ENCODE results near the gene ARMCX2. TPM values are rescaled to one million over a fixed set of nuclear protein-coding genes. Genes with fewer than 3 reads are reported as not detected.

Gene ARMCX2
- polyA plus RNA-seq (2012; ENCODE audit: insufficient read length, low read depth), result not detected

- no peak for TF ChIP-seq FOXP2 (optimal IDR thresholded peaks at IDR 0.05; ENCODE audit: borderline replicate concordance, extremely low read depth, extremely low read length, insufficient read depth)
These were observed at the start of gene ARMCX2 for GRCh38 chrX:101659601-101660063. TSS of gene ARMCX2 (minus strand) at chrX:101659850. CDS start at chrX:101657588, 2,262 bp downstream.

DNA sequence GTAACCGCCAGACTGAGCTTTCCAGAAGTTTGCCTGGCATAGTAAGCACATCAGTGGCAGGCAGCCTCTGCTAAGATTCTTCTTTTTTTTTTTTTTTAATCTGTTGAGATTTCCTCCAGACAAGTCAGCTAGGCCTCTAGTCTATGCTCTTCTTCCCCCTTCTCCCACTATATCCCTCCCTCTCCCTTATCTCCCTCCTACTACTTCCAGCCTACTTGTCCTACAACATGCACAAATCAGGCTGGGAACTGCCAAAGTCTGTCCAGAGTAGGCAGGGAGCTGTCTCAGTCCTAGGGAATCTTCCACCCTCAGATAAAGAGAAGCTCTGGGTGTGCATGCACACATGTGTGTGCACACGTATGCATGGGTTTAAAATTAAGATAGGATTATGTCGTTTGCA, 49.7 kb upstream of the ARMCX2 start:
- TF ChIP-seq FOXP2 (optimal IDR thresholded peaks at IDR 0.05; ENCODE audit: borderline replicate concordance, extremely low read depth, extremely low read length, insufficient read depth) (no peak), POLR2AphosphoS5 (IDR thresholded peaks at IDR 0.05; ENCODE audit: low read depth, low read length) (no peak), TAF1 (IDR thresholded peaks at IDR 0.05; ENCODE audit: borderline replicate concordance, insufficient read depth, low read length) (no peak), SIN3A (IDR thresholded peaks at IDR 0.05; ENCODE audit: borderline replicate concordance, insufficient read depth, low read length) (no peak)
- TF ChIP-seq, protein P1, sequence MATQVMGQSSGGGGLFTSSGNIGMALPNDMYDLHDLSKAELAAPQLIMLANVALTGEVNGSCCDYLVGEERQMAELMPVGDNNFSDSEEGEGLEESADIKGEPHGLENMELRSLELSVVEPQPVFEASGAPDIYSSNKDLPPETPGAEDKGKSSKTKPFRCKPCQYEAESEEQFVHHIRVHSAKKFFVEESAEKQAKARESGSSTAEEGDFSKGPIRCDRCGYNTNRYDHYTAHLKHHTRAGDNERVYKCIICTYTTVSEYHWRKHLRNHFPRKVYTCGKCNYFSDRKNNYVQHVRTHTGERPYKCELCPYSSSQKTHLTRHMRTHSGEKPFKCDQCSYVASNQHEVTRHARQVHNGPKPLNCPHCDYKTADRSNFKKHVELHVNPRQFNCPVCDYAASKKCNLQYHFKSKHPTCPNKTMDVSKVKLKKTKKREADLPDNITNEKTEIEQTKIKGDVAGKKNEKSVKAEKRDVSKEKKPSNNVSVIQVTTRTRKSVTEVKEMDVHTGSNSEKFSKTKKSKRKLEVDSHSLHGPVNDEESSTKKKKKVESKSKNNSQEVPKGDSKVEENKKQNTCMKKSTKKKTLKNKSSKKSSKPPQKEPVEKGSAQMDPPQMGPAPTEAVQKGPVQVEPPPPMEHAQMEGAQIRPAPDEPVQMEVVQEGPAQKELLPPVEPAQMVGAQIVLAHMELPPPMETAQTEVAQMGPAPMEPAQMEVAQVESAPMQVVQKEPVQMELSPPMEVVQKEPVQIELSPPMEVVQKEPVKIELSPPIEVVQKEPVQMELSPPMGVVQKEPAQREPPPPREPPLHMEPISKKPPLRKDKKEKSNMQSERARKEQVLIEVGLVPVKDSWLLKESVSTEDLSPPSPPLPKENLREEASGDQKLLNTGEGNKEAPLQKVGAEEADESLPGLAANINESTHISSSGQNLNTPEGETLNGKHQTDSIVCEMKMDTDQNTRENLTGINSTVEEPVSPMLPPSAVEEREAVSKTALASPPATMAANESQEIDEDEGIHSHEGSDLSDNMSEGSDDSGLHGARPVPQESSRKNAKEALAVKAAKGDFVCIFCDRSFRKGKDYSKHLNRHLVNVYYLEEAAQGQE (IDR thresholded peaks at IDR 0.05; ENCODE audit: insufficient read depth in 1 of 2, low read depth in 2 of 2, low read length in 2 of 2), result no peak

DNA sequence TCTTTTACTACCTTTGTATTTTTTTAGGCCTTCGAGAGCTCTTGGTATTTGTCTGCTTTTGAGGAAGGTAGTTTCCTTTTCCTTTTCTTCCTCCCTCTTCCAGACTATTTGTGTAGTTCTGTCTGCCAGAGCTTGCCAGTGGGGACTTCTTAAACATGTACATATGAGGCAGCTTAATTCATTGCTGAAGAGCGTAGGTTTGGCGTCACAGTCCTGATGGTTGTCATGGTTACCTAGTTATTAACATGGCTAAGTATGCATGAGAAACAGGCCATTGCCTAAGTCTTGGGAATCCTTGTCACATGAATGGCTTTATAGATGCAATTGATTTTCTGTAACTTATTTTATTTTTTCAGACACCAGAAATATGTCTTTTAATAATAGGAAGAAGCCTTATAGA, 48.5 kb upstream of the ARMCX2 start:
- TF ChIP-seq POLR2AphosphoS5 (IDR thresholded peaks at IDR 0.05; ENCODE audit: low read depth, low read length) (no peak), TAF1 (IDR thresholded peaks at IDR 0.05; ENCODE audit: borderline replicate concordance, insufficient read depth, low read length) (no peak)
- TF ChIP-seq, protein P1 (IDR thresholded peaks at IDR 0.05; ENCODE audit: insufficient read depth in 1 of 2, low read depth in 2 of 2, low read length in 2 of 2), result no peak

GRCh38 chrX:101693476-101693875, 33.8 kb upstream of the ARMCX2 start:
- TF ChIP-seq FOXP2 (optimal IDR thresholded peaks at IDR 0.05; ENCODE audit: borderline replicate concordance, extremely low read depth, extremely low read length, insufficient read depth) (no peak), SIN3A (IDR thresholded peaks at IDR 0.05; ENCODE audit: borderline replicate concordance, insufficient read depth, low read length) (no peak)
- TF ChIP-seq, protein P1 (IDR thresholded peaks at IDR 0.05; ENCODE audit: insufficient read depth in 1 of 2, low read depth in 2 of 2, low read length in 2 of 2), result no peak

GRCh38 chrX:101691835-101692234, 32.2 kb upstream of the ARMCX2 start:
- TF ChIP-seq TAF1 (IDR thresholded peaks at IDR 0.05; ENCODE audit: borderline replicate concordance, insufficient read depth, low read length), result no peak
- TF ChIP-seq FOXP2 (optimal IDR thresholded peaks at IDR 0.05; ENCODE audit: borderline replicate concordance, extremely low read depth, extremely low read length, insufficient read depth), result no peak
- TF ChIP-seq SIN3A (IDR thresholded peaks at IDR 0.05; ENCODE audit: borderline replicate concordance, insufficient read depth, low read length), result no peak
- TF ChIP-seq POLR2AphosphoS5 (IDR thresholded peaks at IDR 0.05; ENCODE audit: low read depth, low read length), result no peak
- TF ChIP-seq, protein P1 (IDR thresholded peaks at IDR 0.05; ENCODE audit: insufficient read depth in 1 of 2, low read depth in 2 of 2, low read length in 2 of 2), result no peak
